ENCODE measurements around the gene IBA57. TPM values are rescaled to one million over a fixed set of nuclear protein-coding genes. Genes with fewer than 3 reads are reported as not detected.

IBA57 gene
- total and polyA plus RNA-seq, 7 donors: 2.9 to 14.0 (median 4.8) TPM

DNA sequence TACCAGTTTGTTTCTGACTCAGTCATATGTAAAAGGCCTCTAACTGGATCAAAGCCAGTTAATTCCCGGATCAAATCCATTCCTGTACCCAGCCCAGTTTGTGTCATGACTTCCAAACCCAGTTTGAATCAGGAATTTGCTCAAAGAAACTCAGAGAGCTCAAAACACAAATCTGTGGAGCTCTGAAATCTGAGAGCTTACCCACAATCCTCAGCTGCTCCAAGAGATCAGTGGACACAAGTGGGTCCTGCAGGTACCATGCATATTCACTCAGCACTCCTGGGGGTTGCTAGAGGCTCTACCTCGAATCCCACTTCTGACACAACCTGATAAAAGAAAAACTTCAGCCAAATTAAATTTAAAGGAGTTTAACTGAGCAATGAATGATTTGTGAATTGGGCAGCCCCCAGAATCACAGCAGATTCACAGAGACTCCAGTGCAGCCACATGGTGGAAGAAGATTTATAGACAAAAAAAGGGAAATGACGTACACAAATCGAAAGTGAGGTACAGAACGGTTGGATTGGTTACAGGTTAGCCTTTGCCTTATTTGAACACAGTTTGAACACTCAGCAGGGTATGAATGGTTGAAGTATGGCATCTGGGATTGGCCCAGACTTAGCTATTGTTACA, 44.6 kb upstream of the IBA57 start:
- no peak overlapping the region for H3K27ac ChIP-seq
- no peak overlapping the region for H3K4me3 ChIP-seq
- no peaks in the 10 kb centered on the region for H3K9me3 ChIP-seq
- 62 to 76% methylated on average over 5 of the region's 5 CpGs for WGBS, 2 donors
- intact Hi-C loops (cut with DNase I): no loop called here
- DNase-seq: no peak
- no peaks in the 10 kb centered on the region for H3K36me3 ChIP-seq
- H3K4me1 ChIP-seq: no peaks in the 10 kb centered on the region
- TF ChIP-seq POLR2A (IDR thresholded peaks at IDR 0.05) (no peak), EP300 (IDR thresholded peaks at IDR 0.05) (no peak), POLR2AphosphoS5 (IDR thresholded peaks at IDR 0.05) (no peak)
- TF ChIP-seq, protein P1, sequence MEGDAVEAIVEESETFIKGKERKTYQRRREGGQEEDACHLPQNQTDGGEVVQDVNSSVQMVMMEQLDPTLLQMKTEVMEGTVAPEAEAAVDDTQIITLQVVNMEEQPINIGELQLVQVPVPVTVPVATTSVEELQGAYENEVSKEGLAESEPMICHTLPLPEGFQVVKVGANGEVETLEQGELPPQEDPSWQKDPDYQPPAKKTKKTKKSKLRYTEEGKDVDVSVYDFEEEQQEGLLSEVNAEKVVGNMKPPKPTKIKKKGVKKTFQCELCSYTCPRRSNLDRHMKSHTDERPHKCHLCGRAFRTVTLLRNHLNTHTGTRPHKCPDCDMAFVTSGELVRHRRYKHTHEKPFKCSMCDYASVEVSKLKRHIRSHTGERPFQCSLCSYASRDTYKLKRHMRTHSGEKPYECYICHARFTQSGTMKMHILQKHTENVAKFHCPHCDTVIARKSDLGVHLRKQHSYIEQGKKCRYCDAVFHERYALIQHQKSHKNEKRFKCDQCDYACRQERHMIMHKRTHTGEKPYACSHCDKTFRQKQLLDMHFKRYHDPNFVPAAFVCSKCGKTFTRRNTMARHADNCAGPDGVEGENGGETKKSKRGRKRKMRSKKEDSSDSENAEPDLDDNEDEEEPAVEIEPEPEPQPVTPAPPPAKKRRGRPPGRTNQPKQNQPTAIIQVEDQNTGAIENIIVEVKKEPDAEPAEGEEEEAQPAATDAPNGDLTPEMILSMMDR (IDR thresholded peaks at IDR 0.05): no peak
- no peaks in the 10 kb centered on the region for H3K27me3 ChIP-seq

DNA sequence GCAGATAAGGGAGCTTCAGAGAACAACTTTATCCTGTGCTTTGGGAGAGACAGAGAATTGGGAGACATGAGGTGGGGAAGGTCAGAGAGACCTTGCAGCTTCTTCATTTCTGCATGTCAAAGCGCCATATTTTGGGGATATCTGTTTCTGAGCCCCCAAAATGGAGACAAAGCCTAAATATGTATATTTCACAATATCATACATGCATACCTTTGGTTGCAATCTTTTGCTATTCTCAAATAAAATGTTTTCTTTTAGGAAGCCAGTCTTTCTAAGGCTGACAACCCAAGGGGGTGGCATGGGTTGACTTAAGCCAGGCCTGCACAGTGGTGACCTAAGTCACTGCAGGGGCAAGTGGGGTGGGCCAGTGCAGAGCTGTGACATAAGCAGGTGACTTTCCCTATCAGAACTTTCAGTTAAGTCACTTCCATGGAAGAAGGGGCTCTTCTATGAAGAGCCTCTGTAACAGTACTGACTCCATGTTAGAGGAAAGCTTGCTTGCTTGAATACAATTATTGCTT, 42.6 kb upstream of the IBA57 start:
- intact Hi-C loops (cut with DNase I): no loop called here
- no peaks in the 10 kb centered on the region for H3K4me1 ChIP-seq
- WGBS, 2 donors: 83 to 86% methylated on average over 1 of the region's 1 CpG
- H3K9me3 ChIP-seq: no peaks in the 10 kb centered on the region
- H3K4me3 ChIP-seq: no peak overlapping the region
- H3K36me3 ChIP-seq: no peaks in the 10 kb centered on the region
- no peak for DNase-seq
- TF ChIP-seq, protein P1 (IDR thresholded peaks at IDR 0.05): no peak
- no peak for TF ChIP-seq POLR2AphosphoS5 (IDR thresholded peaks at IDR 0.05)
- no peak for TF ChIP-seq POLR2A (IDR thresholded peaks at IDR 0.05)
- TF ChIP-seq EP300 (IDR thresholded peaks at IDR 0.05): no peak
- no peak overlapping the region for H3K27ac ChIP-seq
- H3K27me3 ChIP-seq: peaks cover 0 to 6% (median 0%) of the 10 kb centered on the region in 3 donors

DNA sequence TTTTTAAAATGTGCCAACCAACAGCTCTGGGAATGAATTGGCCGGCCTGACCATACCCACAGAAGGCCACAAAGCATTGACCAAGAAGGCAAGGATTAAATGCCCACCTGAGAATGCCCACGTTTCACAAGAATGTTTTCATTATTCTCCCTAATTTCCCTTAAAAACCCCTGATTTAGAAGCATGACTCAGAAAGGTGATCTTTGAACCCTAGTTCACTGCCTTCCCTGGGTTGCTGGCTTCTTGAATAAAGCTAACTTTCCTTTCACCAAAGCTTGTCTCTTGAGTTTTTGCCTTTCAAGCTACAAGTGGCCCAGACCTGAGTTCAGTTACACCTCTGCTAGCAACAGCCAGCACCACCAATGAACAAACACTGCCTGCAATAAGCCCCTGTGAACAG, 42.1 kb upstream of the IBA57 start:
- Histone ChIP-seq H3K36me3 (no peaks in the 10 kb centered on the region), H3K27me3 (peaks cover 0 to 11% (median 0%) of the 10 kb centered on the region in 3 donors), H3K4me3 (no peak overlapping the region), H3K9me3 (no peaks in the 10 kb centered on the region), H3K4me1 (no peaks in the 10 kb centered on the region), H3K27ac (no peak overlapping the region)
- no peak for TF ChIP-seq POLR2A (IDR thresholded peaks at IDR 0.05)
- TF ChIP-seq POLR2AphosphoS5 (IDR thresholded peaks at IDR 0.05): no peak
- DNase-seq: no peak
- 61 to 79% methylated on average over 2 of the region's 2 CpGs for WGBS, 2 donors
- intact Hi-C loops (cut with DNase I): no loop called here

DNA sequence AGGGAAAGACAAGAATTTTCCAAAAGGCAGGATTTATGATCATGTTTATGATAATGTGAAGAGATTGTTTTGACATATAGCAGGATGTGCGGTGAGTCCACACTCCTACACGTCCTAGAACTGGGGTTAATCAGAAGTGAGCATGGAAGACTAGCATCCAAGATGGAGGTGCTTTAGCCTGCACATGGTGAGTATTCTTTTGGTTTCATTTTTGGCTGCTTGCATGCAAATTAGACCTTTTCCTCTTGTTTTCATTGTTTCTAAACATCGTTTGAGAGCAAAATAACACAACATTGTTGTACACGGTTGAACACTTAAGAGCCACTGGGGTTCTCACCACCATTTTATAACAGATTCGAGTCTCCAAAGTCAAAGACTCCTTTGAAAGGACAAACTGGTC, 40.4 kb upstream of the IBA57 start:
- 76 to 77% methylated on average over 5 of the region's 5 CpGs for WGBS, 2 donors
- Histone ChIP-seq H3K36me3 (no peaks in the 10 kb centered on the region), H3K27ac (no peak overlapping the region), H3K27me3 (peaks cover 0 to 26% (median 0%) of the 10 kb centered on the region in 3 donors), H3K4me1 (no peaks in the 10 kb centered on the region), H3K4me3 (no peak overlapping the region), H3K9me3 (no peaks in the 10 kb centered on the region)
- intact Hi-C loops (cut with DNase I): no loop called here
- TF ChIP-seq EP300 (IDR thresholded peaks at IDR 0.05) (no peak), POLR2AphosphoS5 (IDR thresholded peaks at IDR 0.05) (no peak), POLR2A (IDR thresholded peaks at IDR 0.05) (no peak)
- TF ChIP-seq, protein P1 (IDR thresholded peaks at IDR 0.05): no peak
- no peak for DNase-seq

DNA sequence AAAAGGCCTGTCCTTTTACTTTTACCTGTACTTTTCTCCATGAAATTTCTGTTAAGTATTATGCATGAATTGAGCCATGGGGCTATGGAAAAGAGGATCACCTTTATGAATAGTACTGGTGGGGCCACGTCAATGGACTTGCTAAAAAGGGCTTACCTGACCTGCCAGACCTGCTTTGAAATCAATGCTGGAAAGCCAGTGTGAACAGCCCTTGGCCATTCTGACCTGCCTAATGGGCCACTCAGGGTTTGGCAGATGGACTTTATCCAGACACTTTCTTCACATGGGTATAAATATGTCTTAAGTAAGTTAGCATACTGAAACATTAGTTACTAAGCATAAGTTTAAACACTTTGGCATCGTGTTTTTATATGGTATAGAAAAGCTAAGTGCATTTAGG, 33.8 kb upstream of the IBA57 start:
- Histone ChIP-seq H3K27me3 (peaks cover 0 to 26% (median 0%) of the 10 kb centered on the region in 3 donors), H3K9me3 (no peaks in the 10 kb centered on the region), H3K4me1 (peaks cover 0 to 8% (median 3%) of the 10 kb centered on the region in 4 donors), H3K36me3 (no peaks in the 10 kb centered on the region), H3K27ac (no peak overlapping the region), H3K4me3 (no peak overlapping the region)
- DNase-seq: no peak
- 90 to 92% methylated on average over 2 of the region's 2 CpGs for WGBS, 2 donors
- TF ChIP-seq POLR2A (IDR thresholded peaks at IDR 0.05) (no peak), POLR2AphosphoS5 (IDR thresholded peaks at IDR 0.05) (no peak), EP300 (IDR thresholded peaks at IDR 0.05) (no peak)
- TF ChIP-seq, protein P1 (IDR thresholded peaks at IDR 0.05): no peak
- intact Hi-C loops (cut with DNase I): loop anchor here (5.0 to 10.0 kb wide), 5 partner anchors 36 to 353 kb away; partner anchors contain the start of genes IBA57 and RNF187
